Liver (tissue), 9 donors: ENCODE results near the gene TM9SF2. TPM values are rescaled to one million over a fixed set of nuclear protein-coding genes. Genes with fewer than 3 reads are reported as not detected.

ENCODE experiments used
- DNase-seq: peaks from one replicate; pipeline ENCODE4 v3.0.0-alpha.2; 2017; ENCODE audit warnings: low spot score
- H3K27ac ChIP-seq, 2 donors: one replicate each; pipeline ENCODE4 v1.7.0; 2013; ENCODE audit warnings: inconsistent platforms in 2 of 2, low read length in 2 of 2, control low read depth in 1 of 2, low read depth in 1 of 2, mild to moderate bottlenecking in 1 of 2
- H3K27me3 ChIP-seq, 4 donors: one replicate each; pipeline versions ENCODE4 v1.6.1 to v1.7.0; 2013; ENCODE audit warnings: low read length in 3 of 4, inconsistent platforms in 1 of 4, mild to moderate bottlenecking in 1 of 4, moderate library complexity in 1 of 4; ENCODE audit not compliant: control insufficient read depth in 4 of 4, insufficient read depth in 4 of 4
- H3K36me3 ChIP-seq, 4 donors: one replicate each; pipeline versions ENCODE4 v1.6.1 to v1.7.0; 2013; ENCODE audit warnings: low read length in 3 of 4, mild to moderate bottlenecking in 3 of 4, low read depth in 1 of 4, moderate library complexity in 1 of 4; ENCODE audit not compliant: control insufficient read depth in 4 of 4, insufficient read depth in 3 of 4
- H3K4me1 ChIP-seq, 4 donors: one replicate each; pipeline versions ENCODE4 v1.6.1 to v1.7.0; 2013; ENCODE audit warnings: low read length in 3 of 4, mild to moderate bottlenecking in 3 of 4, moderate library complexity in 1 of 4; ENCODE audit not compliant: control insufficient read depth in 4 of 4, insufficient read depth in 4 of 4
- H3K4me3 ChIP-seq, 3 donors: one replicate each; pipeline versions ENCODE4 v1.6.1 to v1.7.0; 2013; ENCODE audit warnings: low read length in 3 of 3, control low read depth in 1 of 3, low read depth in 1 of 3, mild to moderate bottlenecking in 1 of 3
- H3K9ac ChIP-seq, 2 donors: one replicate each; pipeline ENCODE4 v1.7.0; 2013; ENCODE audit warnings: low read length in 2 of 2, mild to moderate bottlenecking in 2 of 2, moderate library complexity in 2 of 2, control low read depth in 1 of 2, low read depth in 1 of 2
- H3K9me3 ChIP-seq, 4 donors: one replicate each; pipeline versions ENCODE4 v1.6.1 to v1.7.0; 2013; ENCODE audit warnings: low read length in 3 of 4; ENCODE audit not compliant: control insufficient read depth in 4 of 4
- EGR1 ChIP-seq, 2 donors: IDR thresholded peaks; 2 replicates each; pipeline ENCODE4 v1.6.1; 2016 to 2018; ENCODE audit warnings: antibody characterized with exemption in 2 of 2, low read depth in 2 of 2
- FOXA1 ChIP-seq: IDR thresholded peaks from 2 replicates; pipeline ENCODE4 v1.6.1; 2016; ENCODE audit warnings: antibody characterized with exemption
- FOXA2 ChIP-seq: IDR thresholded peaks from 2 replicates; pipeline ENCODE4 v1.6.1; 2016; ENCODE audit warnings: antibody characterized with exemption
- GABPA ChIP-seq, 2 donors: IDR thresholded peaks in 1 of 2; conservative IDR thresholded peaks in 1 of 2; 2 replicates each; pipeline ENCODE4 v1.6.1; 2016; ENCODE audit warnings: antibody characterized with exemption in 2 of 2, mild to moderate bottlenecking in 1 of 2, moderate library complexity in 1 of 2
- HNF4A ChIP-seq, 2 donors: conservative IDR thresholded peaks; 2 replicates each; pipeline ENCODE4 v1.6.1; 2016; ENCODE audit warnings: antibody characterized with exemption in 2 of 2, mild to moderate bottlenecking in 2 of 2
- HNF4G ChIP-seq: IDR thresholded peaks from 2 replicates; pipeline ENCODE4 v1.6.1; 2016; ENCODE audit warnings: antibody characterized with exemption
- JUND ChIP-seq, 2 donors: IDR thresholded peaks; 2 replicates each; pipeline ENCODE4 v1.6.1; 2016; ENCODE audit warnings: antibody characterized with exemption in 2 of 2
- NR2F2 ChIP-seq: IDR thresholded peaks from 2 replicates; pipeline ENCODE4 v1.6.1; 2016; ENCODE audit warnings: antibody characterized with exemption
- RAD21 ChIP-seq, 2 donors: IDR thresholded peaks; 2 replicates each; pipeline ENCODE4 v1.6.1; 2016; ENCODE audit warnings: antibody characterized with exemption in 2 of 2, mild to moderate bottlenecking in 2 of 2
- SP1 ChIP-seq: IDR thresholded peaks from 2 replicates; pipeline ENCODE4 v1.6.1; 2018; ENCODE audit warnings: antibody characterized with exemption, mild to moderate bottlenecking
- TAF1 ChIP-seq: conservative IDR thresholded peaks from 2 replicates; pipeline ENCODE4 v1.6.1; 2016; ENCODE audit warnings: antibody characterized with exemption, mild to moderate bottlenecking
- YY1 ChIP-seq: IDR thresholded peaks from 2 replicates; pipeline ENCODE4 v1.6.1; 2016; ENCODE audit warnings: antibody characterized with exemption, mild to moderate bottlenecking
- ZBTB33 ChIP-seq: IDR thresholded peaks from 2 replicates; pipeline ENCODE4 v1.6.1; 2016; ENCODE audit warnings: antibody characterized with exemption
- WGBS: extraction: QIAGEN DNeasy Blood & Tissue Kit; methylation state at CpG from one replicate; pipeline ENCODE4 v1.1.7; 2013; 5-methylcytosine and 5-hydroxymethylcytosine counted together
- polyA plus RNA-seq, 2 donors: library from polyadenylated mRNA; stranded (reverse) in 1 of 2; unstranded in 1 of 2; fragments of 200-250 nt in 1 of 2; fragments of >200 nt in 1 of 2; fragmentation: Nextera tagmentation in 1 of 2; extraction: Ambion mirVana in 1 of 2; gene quantifications; one replicate each; pipeline versions ENCODE4 v1.2.1 to v1.2.3, GENCODE V29; 2013 to 2015
- total RNA-seq, 2 donors: library from RNA; depleted of rRNA; stranded (reverse); fragments of >200 nt; gene quantifications; one replicate each; pipeline ENCODE4 v1.2.3, GENCODE V29; 2014
- TF ChIP-seq, protein P1 (sequence below): IDR thresholded peaks from 2 replicates; pipeline ENCODE4 v1.6.1; 2016; ENCODE audit warnings: antibody characterized with exemption, mild to moderate bottlenecking
- TF ChIP-seq, protein P2 (sequence below): IDR thresholded peaks from 2 replicates; pipeline ENCODE4 v1.6.1; 2016; ENCODE audit warnings: antibody characterized with exemption
- TF ChIP-seq, protein P3 (sequence below): fragments of 150-350 bp; IDR thresholded peaks from 2 replicates; pipeline ENCODE4 v1.5.1; 2017; ENCODE audit warnings: improper control_type of control experiment, low read depth, low read length; ENCODE audit not compliant: missing input control
- donor health status: healthy.
- donor health status: healthy.
- donor health status: healthy.
- donor health status: healthy.
- donor health status: healthy.

Gene TM9SF2
- total and polyA plus RNA-seq, 4 donors, result 70.2 to 112 (median 99.0) TPM

DNA sequence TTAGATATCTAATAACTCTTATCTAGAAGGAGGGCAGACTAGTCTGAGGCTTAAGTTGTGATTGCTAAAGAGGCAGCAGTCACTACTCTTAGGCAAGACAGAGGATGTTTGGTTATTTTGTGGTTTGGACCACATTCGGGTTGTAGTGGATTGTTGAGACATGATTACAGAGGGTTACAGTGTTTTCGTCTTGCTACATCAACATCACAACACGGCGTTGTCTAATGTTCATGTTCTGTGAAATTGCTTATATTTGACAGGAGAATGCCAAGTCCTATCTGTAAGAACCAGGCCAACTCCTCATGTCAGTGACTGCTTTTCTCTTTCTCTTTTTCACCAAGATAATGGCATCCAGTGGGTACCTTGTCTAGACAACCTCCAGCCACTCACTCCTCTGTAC lies 16.8 kb upstream of the TM9SF2 start (continued):
- TF ChIP-seq, protein P1, sequence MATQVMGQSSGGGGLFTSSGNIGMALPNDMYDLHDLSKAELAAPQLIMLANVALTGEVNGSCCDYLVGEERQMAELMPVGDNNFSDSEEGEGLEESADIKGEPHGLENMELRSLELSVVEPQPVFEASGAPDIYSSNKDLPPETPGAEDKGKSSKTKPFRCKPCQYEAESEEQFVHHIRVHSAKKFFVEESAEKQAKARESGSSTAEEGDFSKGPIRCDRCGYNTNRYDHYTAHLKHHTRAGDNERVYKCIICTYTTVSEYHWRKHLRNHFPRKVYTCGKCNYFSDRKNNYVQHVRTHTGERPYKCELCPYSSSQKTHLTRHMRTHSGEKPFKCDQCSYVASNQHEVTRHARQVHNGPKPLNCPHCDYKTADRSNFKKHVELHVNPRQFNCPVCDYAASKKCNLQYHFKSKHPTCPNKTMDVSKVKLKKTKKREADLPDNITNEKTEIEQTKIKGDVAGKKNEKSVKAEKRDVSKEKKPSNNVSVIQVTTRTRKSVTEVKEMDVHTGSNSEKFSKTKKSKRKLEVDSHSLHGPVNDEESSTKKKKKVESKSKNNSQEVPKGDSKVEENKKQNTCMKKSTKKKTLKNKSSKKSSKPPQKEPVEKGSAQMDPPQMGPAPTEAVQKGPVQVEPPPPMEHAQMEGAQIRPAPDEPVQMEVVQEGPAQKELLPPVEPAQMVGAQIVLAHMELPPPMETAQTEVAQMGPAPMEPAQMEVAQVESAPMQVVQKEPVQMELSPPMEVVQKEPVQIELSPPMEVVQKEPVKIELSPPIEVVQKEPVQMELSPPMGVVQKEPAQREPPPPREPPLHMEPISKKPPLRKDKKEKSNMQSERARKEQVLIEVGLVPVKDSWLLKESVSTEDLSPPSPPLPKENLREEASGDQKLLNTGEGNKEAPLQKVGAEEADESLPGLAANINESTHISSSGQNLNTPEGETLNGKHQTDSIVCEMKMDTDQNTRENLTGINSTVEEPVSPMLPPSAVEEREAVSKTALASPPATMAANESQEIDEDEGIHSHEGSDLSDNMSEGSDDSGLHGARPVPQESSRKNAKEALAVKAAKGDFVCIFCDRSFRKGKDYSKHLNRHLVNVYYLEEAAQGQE, result no peak
- TF ChIP-seq, protein P2, sequence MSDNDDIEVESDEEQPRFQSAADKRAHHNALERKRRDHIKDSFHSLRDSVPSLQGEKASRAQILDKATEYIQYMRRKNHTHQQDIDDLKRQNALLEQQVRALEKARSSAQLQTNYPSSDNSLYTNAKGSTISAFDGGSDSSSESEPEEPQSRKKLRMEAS, result no peak
- TF ChIP-seq GABPA (IDR thresholded peaks at IDR 0.05 in 1 of 2, conservative IDR thresholded peaks at IDR 0.05 in 1 of 2), result no peak

- 97% methylated on average over 3 of the region's 3 CpGs for WGBS
- TF ChIP-seq ZBTB33 (no peak), SP1 (no peak), HNF4A (conservative IDR thresholded peaks at IDR 0.05) (no peak), HNF4G (no peak), RAD21 (IDR thresholded peaks at IDR 0.05) (no peak), JUND (IDR thresholded peaks at IDR 0.05) (no peak), EGR1 (IDR thresholded peaks at IDR 0.05; ENCODE audit: low read depth in 2 of 2) (no peak), GABPA (IDR thresholded peaks at IDR 0.05 in 1 of 2, conservative IDR thresholded peaks at IDR 0.05 in 1 of 2) (no peak), TAF1 (no peak), FOXA1 (no peak), NR2F2 (no peak)
- TF ChIP-seq, protein P3, sequence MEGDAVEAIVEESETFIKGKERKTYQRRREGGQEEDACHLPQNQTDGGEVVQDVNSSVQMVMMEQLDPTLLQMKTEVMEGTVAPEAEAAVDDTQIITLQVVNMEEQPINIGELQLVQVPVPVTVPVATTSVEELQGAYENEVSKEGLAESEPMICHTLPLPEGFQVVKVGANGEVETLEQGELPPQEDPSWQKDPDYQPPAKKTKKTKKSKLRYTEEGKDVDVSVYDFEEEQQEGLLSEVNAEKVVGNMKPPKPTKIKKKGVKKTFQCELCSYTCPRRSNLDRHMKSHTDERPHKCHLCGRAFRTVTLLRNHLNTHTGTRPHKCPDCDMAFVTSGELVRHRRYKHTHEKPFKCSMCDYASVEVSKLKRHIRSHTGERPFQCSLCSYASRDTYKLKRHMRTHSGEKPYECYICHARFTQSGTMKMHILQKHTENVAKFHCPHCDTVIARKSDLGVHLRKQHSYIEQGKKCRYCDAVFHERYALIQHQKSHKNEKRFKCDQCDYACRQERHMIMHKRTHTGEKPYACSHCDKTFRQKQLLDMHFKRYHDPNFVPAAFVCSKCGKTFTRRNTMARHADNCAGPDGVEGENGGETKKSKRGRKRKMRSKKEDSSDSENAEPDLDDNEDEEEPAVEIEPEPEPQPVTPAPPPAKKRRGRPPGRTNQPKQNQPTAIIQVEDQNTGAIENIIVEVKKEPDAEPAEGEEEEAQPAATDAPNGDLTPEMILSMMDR, result no peak
- Histone ChIP-seq H3K27me3 (no peaks in the 10 kb centered on the region), H3K27ac (no peak overlapping the region), H3K4me3 (no peak overlapping the region), H3K9ac (no peak overlapping the region), H3K36me3 (no peaks in the 10 kb centered on the region), H3K9me3 (no peaks in the 10 kb centered on the region), H3K4me1 (no peaks in the 10 kb centered on the region)
- DNase-seq, result no peak
Observed at GRCh38 chr13:99486996-99487395, 14.3 kb upstream of the TM9SF2 start.

DNA sequence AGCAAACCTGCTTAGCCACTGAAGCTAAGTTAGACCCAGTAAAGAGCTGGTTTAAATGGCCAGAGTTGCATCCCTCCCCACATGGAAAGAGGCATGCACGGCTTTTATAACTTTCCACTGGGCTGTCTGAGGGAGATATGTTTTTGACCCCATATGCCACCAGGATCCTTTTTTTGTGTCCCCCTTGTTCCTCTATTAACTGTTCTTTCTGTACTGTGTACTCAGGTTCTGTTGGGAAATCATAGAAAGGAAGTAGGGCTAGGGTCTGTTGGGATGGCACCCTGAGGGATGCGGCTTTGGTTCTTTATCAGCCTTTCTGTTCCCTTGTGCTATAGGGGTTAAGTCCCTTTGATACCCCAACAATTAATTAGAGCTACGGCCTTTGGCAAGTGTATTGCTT lies 12.2 kb upstream of the TM9SF2 start:
- no peaks in the 10 kb centered on the region for H3K36me3 ChIP-seq

More for the DNA sequence above, 12.2 kb upstream of the TM9SF2 start:
- H3K27me3 ChIP-seq, result no peaks in the 10 kb centered on the region
- no peak overlapping the region for H3K4me3 ChIP-seq
- no peak overlapping the region for H3K9ac ChIP-seq
- no peak overlapping the region for H3K27ac ChIP-seq
- DNase-seq, result no peak
- H3K4me1 ChIP-seq, result no peaks in the 10 kb centered on the region
- H3K9me3 ChIP-seq, result no peaks in the 10 kb centered on the region
- no peak for TF ChIP-seq FOXA2
- no peak for TF ChIP-seq NR2F2
- TF ChIP-seq GABPA (IDR thresholded peaks at IDR 0.05 in 1 of 2, conservative IDR thresholded peaks at IDR 0.05 in 1 of 2), result no peak
- no peak for TF ChIP-seq ZBTB33
- TF ChIP-seq EGR1 (IDR thresholded peaks at IDR 0.05; ENCODE audit: low read depth in 2 of 2), result no peak
- TF ChIP-seq FOXA1, result no peak
- TF ChIP-seq, protein P2, result no peak
- TF ChIP-seq YY1, result no peak
- WGBS, result 89% methylated on average over 3 of the region's 3 CpGs
